ENCODE measurements around the gene UQCC5. TPM values are rescaled to one million over a fixed set of nuclear protein-coding genes. Genes with fewer than 3 reads are reported as not detected.

The UQCC5 gene
- total RNA-seq, 1 donor from 2014 or later: 18.6 TPM

- Mint-ChIP-seq H3K36me3 (ENCODE audit: unreplicated experiment) (no peaks in the 10 kb centered on the region), H3K4me1 (ENCODE audit: unreplicated experiment) (peaks cover 6% of the 10 kb centered on the region), H3K27ac (ENCODE audit: unreplicated experiment) (no peak overlapping the region), H3K9me3 (ENCODE audit: unreplicated experiment) (no peaks in the 10 kb centered on the region), H3K27me3 (ENCODE audit: unreplicated experiment) (no peaks in the 10 kb centered on the region), H3K4me3 (ENCODE audit: unreplicated experiment) (no peak overlapping the region)
- DNase-seq (ENCODE audit: extremely low spot score, unreplicated experiment): no peak
- no peak for TF ChIP-seq CTCF (IDR thresholded peaks at IDR 0.05)
Measured at GRCh38 chr3:52504977-52505376, 31.4 kb upstream of the UQCC5 start.

- Mint-ChIP-seq H3K4me1 (ENCODE audit: unreplicated experiment) (peaks cover 6% of the 10 kb centered on the region), H3K9me3 (ENCODE audit: unreplicated experiment) (no peaks in the 10 kb centered on the region), H3K27me3 (ENCODE audit: unreplicated experiment) (no peaks in the 10 kb centered on the region), H3K36me3 (ENCODE audit: unreplicated experiment) (no peaks in the 10 kb centered on the region), H3K27ac (ENCODE audit: unreplicated experiment) (no peak overlapping the region), H3K4me3 (ENCODE audit: unreplicated experiment) (no peak overlapping the region)
- no peak for TF ChIP-seq CTCF (IDR thresholded peaks at IDR 0.05)
- no peak for DNase-seq (ENCODE audit: extremely low spot score, unreplicated experiment)
Measured at GRCh38 chr3:52506266-52506966, 30.0 kb upstream of the UQCC5 start.

- Mint-ChIP-seq H3K36me3 (ENCODE audit: unreplicated experiment) (no peaks in the 10 kb centered on the region), H3K4me1 (ENCODE audit: unreplicated experiment) (peaks cover 6% of the 10 kb centered on the region), H3K9me3 (ENCODE audit: unreplicated experiment) (no peaks in the 10 kb centered on the region), H3K27ac (ENCODE audit: unreplicated experiment) (peak overlapping the region; percentile 40), H3K27me3 (ENCODE audit: unreplicated experiment) (no peaks in the 10 kb centered on the region), H3K4me3 (ENCODE audit: unreplicated experiment) (no peak overlapping the region)
- no peak for TF ChIP-seq CTCF (IDR thresholded peaks at IDR 0.05)
- no peak for DNase-seq (ENCODE audit: extremely low spot score, unreplicated experiment)
Measured at GRCh38 chr3:52507359-52507758, 29.0 kb upstream of the UQCC5 start.

- no peaks in the 10 kb centered on the region for H3K9me3 Mint-ChIP-seq (ENCODE audit: unreplicated experiment)
- no peak overlapping the region for H3K27ac Mint-ChIP-seq (ENCODE audit: unreplicated experiment)
- no peaks in the 10 kb centered on the region for H3K36me3 Mint-ChIP-seq (ENCODE audit: unreplicated experiment)
- no peak for TF ChIP-seq CTCF (IDR thresholded peaks at IDR 0.05)
- no peak for DNase-seq (ENCODE audit: extremely low spot score, unreplicated experiment)
- H3K27me3 Mint-ChIP-seq (ENCODE audit: unreplicated experiment): no peaks in the 10 kb centered on the region
- peaks cover 6% of the 10 kb centered on the region for H3K4me1 Mint-ChIP-seq (ENCODE audit: unreplicated experiment)
- H3K4me3 Mint-ChIP-seq (ENCODE audit: unreplicated experiment): no peak overlapping the region
Measured at GRCh38 chr3:52509753-52510328, 26.6 kb upstream of the UQCC5 start.

GRCh38 chr3:52511509-52511908, 24.9 kb upstream of the UQCC5 start:
- TF ChIP-seq CTCF (IDR thresholded peaks at IDR 0.05): no peak
- Mint-ChIP-seq H3K4me3 (ENCODE audit: unreplicated experiment) (no peak overlapping the region), H3K4me1 (ENCODE audit: unreplicated experiment) (peaks cover 10% of the 10 kb centered on the region), H3K27me3 (ENCODE audit: unreplicated experiment) (no peaks in the 10 kb centered on the region), H3K27ac (ENCODE audit: unreplicated experiment) (no peak overlapping the region), H3K36me3 (ENCODE audit: unreplicated experiment) (no peaks in the 10 kb centered on the region), H3K9me3 (ENCODE audit: unreplicated experiment) (no peaks in the 10 kb centered on the region)
- no peak for DNase-seq (ENCODE audit: extremely low spot score, unreplicated experiment)
